Mesenchymal stem cell (in vitro differentiated cells and primary cell): Measurements from ENCODE around the gene XRCC4.

Source experiments
- DNase-seq: peaks from one replicate; pipeline ENCODE4 v3.0.0-alpha.2; 2013
- H2AFZ ChIP-seq: one replicate; pipeline ENCODE4 v1.6.1; 2013; ENCODE audit warnings: low read depth, mild to moderate bottlenecking, control low read depth, inconsistent platforms, low read length, moderate library complexity
- H2AK5ac ChIP-seq: 2 replicates; pipeline ENCODE4 v1.6.1; 2013; ENCODE audit warnings: low read length, moderate library complexity, mild to moderate bottlenecking, inconsistent platforms; ENCODE audit not compliant: severe bottlenecking
- H2BK120ac ChIP-seq: one replicate; pipeline ENCODE4 v1.6.1; 2013; ENCODE audit warnings: low read depth, mild to moderate bottlenecking, inconsistent platforms, low read length, moderate library complexity
- H2BK12ac ChIP-seq, 2 experiments: one replicate each; pipeline ENCODE4 v1.6.1; 2013; ENCODE audit warnings: inconsistent platforms in 2 of 2, low read length in 2 of 2, mild to moderate bottlenecking in 2 of 2, moderate library complexity in 2 of 2, control low read depth in 1 of 2
- H2BK15ac ChIP-seq: one replicate; pipeline ENCODE4 v1.6.1; 2013; ENCODE audit warnings: mild to moderate bottlenecking, low read depth, inconsistent platforms; ENCODE audit not compliant: poor library complexity, severe bottlenecking
- H2BK5ac ChIP-seq: 2 replicates; pipeline ENCODE4 v1.6.1; 2013; ENCODE audit warnings: low read depth, mild to moderate bottlenecking, low read length, control low read depth, inconsistent platforms; ENCODE audit not compliant: poor library complexity, severe bottlenecking
- H3K14ac ChIP-seq, 2 experiments: one replicate each; pipeline ENCODE4 v1.6.1; 2013; ENCODE audit warnings: inconsistent platforms in 2 of 2, low read length in 2 of 2, control low read depth in 1 of 2, mild to moderate bottlenecking in 1 of 2, moderate library complexity in 1 of 2
- H3K18ac ChIP-seq, 2 experiments: one replicate each; pipeline ENCODE4 v1.6.1; 2013; ENCODE audit warnings: inconsistent platforms in 2 of 2, low read length in 2 of 2, control low read depth in 1 of 2, low read depth in 1 of 2, mild to moderate bottlenecking in 1 of 2
- H3K23ac ChIP-seq, 2 experiments: one replicate each; pipeline ENCODE4 v1.6.1; 2013; ENCODE audit warnings: inconsistent platforms in 2 of 2, low read length in 2 of 2, mild to moderate bottlenecking in 2 of 2, moderate library complexity in 2 of 2, control low read depth in 1 of 2
- H3K27ac ChIP-seq: 2 replicates; pipeline ENCODE4 v1.5.1; 2013; ENCODE audit warnings: mild to moderate bottlenecking, moderate library complexity, low read length, control low read depth, inconsistent platforms; ENCODE audit not compliant: poor library complexity, severe bottlenecking
- H3K27me3 ChIP-seq, 2 experiments: 2 replicates each; pipeline versions ENCODE4 v1.6.1 to v1.7.0; 2013; ENCODE audit warnings: low read length in 2 of 2, mild to moderate bottlenecking in 2 of 2, moderate library complexity in 2 of 2, control low read depth in 1 of 2, inconsistent platforms in 1 of 2; ENCODE audit not compliant: control insufficient read depth in 1 of 2, insufficient read depth in 1 of 2
- H3K36me3 ChIP-seq, 2 experiments: 2 replicates each; pipeline versions ENCODE4 v1.6.1 to v1.7.0; 2013; ENCODE audit warnings: low read length in 2 of 2, control low read depth in 1 of 2, inconsistent platforms in 1 of 2, low read depth in 1 of 2, mild to moderate bottlenecking in 1 of 2; ENCODE audit not compliant: insufficient read depth in 2 of 2, control insufficient read depth in 1 of 2
- H3K4ac ChIP-seq, 2 experiments: one replicate each; pipeline ENCODE4 v1.6.1; 2013; ENCODE audit warnings: inconsistent platforms in 2 of 2, low read length in 2 of 2, mild to moderate bottlenecking in 2 of 2, moderate library complexity in 2 of 2, control low read depth in 1 of 2, low read depth in 1 of 2
- H3K4me1 ChIP-seq: 2 replicates; pipeline ENCODE4 v1.6.1; 2013; ENCODE audit warnings: low read depth, low read length, control low read depth; ENCODE audit not compliant: control insufficient read depth, insufficient read depth
- H3K4me2 ChIP-seq: 2 replicates; pipeline ENCODE4 v1.6.1; 2013; ENCODE audit warnings: low read length, mild to moderate bottlenecking, inconsistent platforms; ENCODE audit not compliant: poor library complexity, severe bottlenecking
- H3K4me3 ChIP-seq, 2 experiments: 2 replicates each; pipeline versions ENCODE4 v1.5.1 to v1.7.0; 2013; ENCODE audit warnings: low read length in 2 of 2, mild to moderate bottlenecking in 2 of 2, control low read depth in 1 of 2, low read depth in 1 of 2; ENCODE audit not compliant: insufficient read depth in 1 of 2
- H3K79me1 ChIP-seq: replicated peaks from 2 replicates; pipeline ENCODE4 v1.6.1; 2013; ENCODE audit warnings: mild to moderate bottlenecking, control low read depth, low read length, inconsistent platforms; ENCODE audit not compliant: poor library complexity, severe bottlenecking
- H3K9ac ChIP-seq: 2 replicates; pipeline ENCODE4 v1.7.0; 2013; ENCODE audit warnings: mild to moderate bottlenecking, low read length, moderate library complexity
- H3K9me3 ChIP-seq: 2 replicates; pipeline ENCODE4 v1.7.0; 2013; ENCODE audit warnings: mild to moderate bottlenecking, low read length; ENCODE audit not compliant: control insufficient read depth
- H4K8ac ChIP-seq: one replicate; pipeline ENCODE4 v1.6.1; 2013; ENCODE audit warnings: inconsistent platforms, mild to moderate bottlenecking, low read length, moderate library complexity
- H4K91ac ChIP-seq: one replicate; pipeline ENCODE4 v1.6.1; 2013; ENCODE audit warnings: mild to moderate bottlenecking, low read length, inconsistent platforms
- WGBS: methylation state at CpG from one replicate; pipeline ENCODE4 v1.1.7; 2013; ENCODE audit warnings: mixed read lengths; 5-methylcytosine and 5-hydroxymethylcytosine counted together

The XRCC4 gene

DNA sequence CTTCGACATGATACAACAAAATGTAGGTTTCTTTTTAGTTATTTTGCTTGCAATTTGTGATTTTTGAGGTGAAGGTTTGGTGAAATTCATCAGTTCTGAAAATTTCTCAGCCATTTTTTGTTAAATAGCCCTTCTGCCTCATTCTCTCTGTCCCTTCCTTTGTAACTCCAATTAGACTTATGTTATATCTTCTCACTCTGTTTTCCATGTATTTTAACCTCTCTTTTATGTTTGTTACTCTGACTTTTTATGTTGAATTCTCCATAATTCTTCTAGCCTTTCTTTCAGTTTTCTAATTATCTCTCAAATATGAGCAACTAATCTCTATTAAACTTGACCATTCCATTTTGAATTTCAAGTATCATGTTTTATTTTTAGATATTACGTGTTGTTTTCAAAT is 222.0 kb downstream of the XRCC4 start:
- no peak overlapping the region for H2BK5ac ChIP-seq
- no peak overlapping the region for H2BK12ac ChIP-seq
- no peak overlapping the region for H3K18ac ChIP-seq
- no peak overlapping the region for H3K14ac ChIP-seq
- H2BK15ac ChIP-seq, result no peak overlapping the region
- no peak overlapping the region for H2AFZ ChIP-seq
- H4K8ac ChIP-seq, result no peak overlapping the region
- no peak overlapping the region for H3K4me3 ChIP-seq
- no peak overlapping the region for H3K27ac ChIP-seq
- H3K4me2 ChIP-seq, result no peak overlapping the region
- no peak for DNase-seq
- H2BK120ac ChIP-seq, result no peak overlapping the region
- no peak overlapping the region for H4K91ac ChIP-seq
- no peaks in the 10 kb centered on the region for H3K4me1 ChIP-seq
- H3K36me3 ChIP-seq, result no peaks in the 10 kb centered on the region
- H3K4ac ChIP-seq, result no peak overlapping the region
- WGBS, result 100% methylated on average over 1 of the region's 2 CpGs
- H3K9me3 ChIP-seq, result peaks cover 19% of the 10 kb centered on the region
- no peak overlapping the region for H2AK5ac ChIP-seq
- no peaks in the 10 kb centered on the region for H3K27me3 ChIP-seq
- H3K9ac ChIP-seq, result no peak overlapping the region
- no peaks in the 10 kb centered on the region for H3K79me1 ChIP-seq
- H3K23ac ChIP-seq, result no peak overlapping the region

DNA sequence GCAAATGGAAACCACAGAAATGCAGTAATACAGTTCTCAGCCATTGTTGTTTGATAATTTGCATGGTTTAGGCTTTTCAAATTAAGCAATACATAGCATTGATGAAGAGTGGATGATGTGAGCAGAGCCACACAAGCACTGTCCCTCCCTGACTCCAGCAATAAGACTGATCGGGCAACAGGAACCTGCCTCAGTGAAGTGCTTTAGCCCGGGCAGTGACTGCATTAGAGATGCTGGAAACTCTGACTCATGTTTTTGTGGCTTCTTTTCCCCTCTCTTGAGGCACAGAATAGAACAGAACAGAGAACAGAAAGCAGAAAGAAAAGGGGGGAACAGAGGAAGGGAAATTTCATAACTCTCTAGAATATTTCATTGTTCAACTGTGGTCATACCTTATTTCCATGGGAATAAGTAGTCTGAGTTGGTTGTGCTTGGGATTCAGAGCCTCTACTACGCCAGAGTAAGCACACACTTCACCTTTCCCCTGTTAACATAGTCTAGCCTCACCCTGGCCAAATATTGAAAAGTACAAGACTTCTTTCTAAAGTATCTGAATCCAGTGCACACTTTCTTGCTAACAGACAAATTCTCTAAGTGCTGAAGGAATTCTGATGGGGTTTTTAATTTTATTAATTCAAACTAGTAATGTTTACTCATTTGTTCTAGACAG is 229.4 kb downstream of the XRCC4 start:
- Histone ChIP-seq H2BK12ac (no peak overlapping the region), H4K8ac (no peak overlapping the region), H3K23ac (no peak overlapping the region), H3K4me3 (peak overlapping the region in 1 of 2 experiments; percentile 29), H3K36me3 (no peaks in the 10 kb centered on the region), H3K9ac (peak overlapping the region; percentile 85), H3K4me1 (no peaks in the 10 kb centered on the region), H2AFZ (no peak overlapping the region), H3K18ac (no peak overlapping the region), H3K9me3 (no peaks in the 10 kb centered on the region), H2BK120ac (no peak overlapping the region), H2BK15ac (no peak overlapping the region), H3K79me1 (no peaks in the 10 kb centered on the region), H3K4ac (no peak overlapping the region), H4K91ac (no peak overlapping the region), H3K14ac (no peak overlapping the region), H3K4me2 (no peak overlapping the region), H2AK5ac (no peak overlapping the region), H2BK5ac (no peak overlapping the region), H3K27ac (no peak overlapping the region), H3K27me3 (no peaks in the 10 kb centered on the region)
- WGBS, result 15% methylated on average over 2 of the region's 3 CpGs
- DNase-seq, result peak; percentile 91

DNA sequence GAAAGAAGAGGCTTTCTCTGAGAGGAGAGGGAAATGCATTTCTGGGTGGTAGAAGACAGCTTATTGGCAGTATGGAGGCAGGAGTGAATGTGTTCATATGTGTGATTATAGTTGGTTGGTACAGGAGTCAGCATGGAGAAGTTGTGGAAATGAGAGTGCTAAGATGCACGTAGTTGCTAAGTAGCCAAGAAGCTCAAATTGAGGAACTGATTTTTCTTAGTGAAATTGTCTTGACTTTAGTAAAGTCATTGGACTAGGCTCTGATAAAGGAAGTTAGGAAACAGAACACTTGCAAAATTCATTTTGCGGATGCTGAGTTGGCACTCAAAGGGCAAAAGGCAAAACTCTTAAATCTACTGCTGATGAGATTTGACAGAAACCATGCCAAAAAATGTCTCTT is 235.3 kb downstream of the XRCC4 start:
- no peaks in the 10 kb centered on the region for H3K79me1 ChIP-seq
- H3K36me3 ChIP-seq, result no peaks in the 10 kb centered on the region
- no peak overlapping the region for H2AK5ac ChIP-seq
- no peak overlapping the region for H2BK5ac ChIP-seq
- H3K14ac ChIP-seq, result no peak overlapping the region
- H2BK15ac ChIP-seq, result no peak overlapping the region
- H2BK12ac ChIP-seq, result no peak overlapping the region
- no peaks in the 10 kb centered on the region for H3K4me1 ChIP-seq
- H2AFZ ChIP-seq, result no peak overlapping the region
- no peak overlapping the region for H2BK120ac ChIP-seq
- H3K23ac ChIP-seq, result no peak overlapping the region
- DNase-seq, result no peak
- no peak overlapping the region for H3K4me2 ChIP-seq
- H3K18ac ChIP-seq, result no peak overlapping the region
- WGBS, result 95% methylated on average over 2 of the region's 2 CpGs
- H4K8ac ChIP-seq, result no peak overlapping the region
- H3K9me3 ChIP-seq, result peaks cover 13% of the 10 kb centered on the region
- no peaks in the 10 kb centered on the region for H3K27me3 ChIP-seq
- H3K4ac ChIP-seq, result no peak overlapping the region
- no peak overlapping the region for H3K4me3 ChIP-seq
- no peak overlapping the region for H4K91ac ChIP-seq
- H3K27ac ChIP-seq, result no peak overlapping the region
- no peak overlapping the region for H3K9ac ChIP-seq

DNA sequence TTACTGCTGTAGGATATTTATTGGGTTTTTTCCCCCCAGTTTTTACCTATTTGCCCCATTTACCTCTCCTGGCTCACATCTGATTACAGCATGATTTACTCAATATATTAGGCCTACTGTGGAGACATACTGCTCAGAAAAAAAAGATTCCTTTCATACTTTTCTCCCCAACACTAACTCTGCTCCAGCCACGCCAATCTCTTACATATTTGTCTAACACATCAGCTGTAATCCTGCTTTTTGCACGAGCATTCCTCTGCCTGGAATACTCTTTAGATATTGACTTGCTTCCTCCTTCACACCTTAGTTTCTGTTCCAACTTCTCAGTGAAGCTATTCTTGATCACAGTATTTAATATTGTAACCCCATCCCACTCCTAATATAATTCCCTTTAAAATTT is 236.1 kb downstream of the XRCC4 start:
- H3K23ac ChIP-seq, result no peak overlapping the region
- no peak overlapping the region for H2BK12ac ChIP-seq
- H3K18ac ChIP-seq, result no peak overlapping the region
- H3K36me3 ChIP-seq, result no peaks in the 10 kb centered on the region
- no peak overlapping the region for H2BK120ac ChIP-seq
- H3K79me1 ChIP-seq, result no peaks in the 10 kb centered on the region
- H3K9ac ChIP-seq, result no peak overlapping the region
- DNase-seq, result no peak
- no peak overlapping the region for H2BK15ac ChIP-seq
- no peak overlapping the region for H4K8ac ChIP-seq
- H2AK5ac ChIP-seq, result no peak overlapping the region
- H2BK5ac ChIP-seq, result no peak overlapping the region
- H3K27me3 ChIP-seq, result no peaks in the 10 kb centered on the region
- H3K14ac ChIP-seq, result no peak overlapping the region
- 51% methylated on average over 2 of the region's 2 CpGs for WGBS
- H3K4me1 ChIP-seq, result no peaks in the 10 kb centered on the region
- no peak overlapping the region for H3K27ac ChIP-seq
- H3K4me2 ChIP-seq, result no peak overlapping the region
- peaks cover 13% of the 10 kb centered on the region for H3K9me3 ChIP-seq
- no peak overlapping the region for H2AFZ ChIP-seq
- H3K4me3 ChIP-seq, result no peak overlapping the region
- no peak overlapping the region for H3K4ac ChIP-seq
- H4K91ac ChIP-seq, result no peak overlapping the region
